ENCODE results near the gene SLC25A45.

GRCh38 chr11:65340226-65340625 lies 42.2 kb downstream of the SLC25A45 start:
- no peak for TF ChIP-seq CTCF (IDR thresholded peaks at IDR 0.05)
- no peak for TF ChIP-seq POLR2A (IDR thresholded peaks at IDR 0.05)

All from uterus (tissue), 2 donors.